Activated CD4-positive, alpha-beta T cell treated with anti-CD3 and anti-CD28 coated beads for 4 hours (primary cell): ENCODE measurements around the gene KDM4C.

Source experiments
- DNase-seq, 2 donors: peaks; one replicate each; pipeline ENCODE4 v3.0.0-alpha.2; 2020

The KDM4C gene

GRCh38 chr9:6870650-6871477, 113.1 kb downstream of the KDM4C start:
- no peak for DNase-seq

- DNase-seq = no peak
Measured at GRCh38 chr9:6873857-6874256, 116.1 kb downstream of the KDM4C start.

- no peak for DNase-seq
Measured at GRCh38 chr9:6876195-6876894, 118.6 kb downstream of the KDM4C start.

GRCh38 chr9:6877671-6878161, 119.9 kb downstream of the KDM4C start:
- DNase-seq = no peak

GRCh38 chr9:6880626-6881025, 122.9 kb downstream of the KDM4C start:
- DNase-seq = no peak

GRCh38 chr9:6884101-6884500, 126.3 kb downstream of the KDM4C start:
- DNase-seq = no peak

- DNase-seq = no peak
Measured at GRCh38 chr9:6884990-6885389, 127.2 kb downstream of the KDM4C start.

GRCh38 chr9:6887051-6887450, 129.3 kb downstream of the KDM4C start:
- no peak for DNase-seq

GRCh38 chr9:6889868-6890267, 132.1 kb downstream of the KDM4C start:
- DNase-seq = no peak

- DNase-seq = no peak
Measured at GRCh38 chr9:6893350-6894131, 135.8 kb downstream of the KDM4C start.

GRCh38 chr9:6894135-6894534, 136.4 kb downstream of the KDM4C start:
- DNase-seq = no peak

- DNase-seq = no peak
Measured at GRCh38 chr9:6895754-6896153, 138.0 kb downstream of the KDM4C start.

- DNase-seq = no peak
Measured at GRCh38 chr9:6896562-6896961, 138.8 kb downstream of the KDM4C start.

GRCh38 chr9:6897207-6897822, 139.5 kb downstream of the KDM4C start:
- DNase-seq = no peak

- no peak for DNase-seq
Measured at GRCh38 chr9:6897898-6898302, 140.1 kb downstream of the KDM4C start.

GRCh38 chr9:6899274-6899673, 141.5 kb downstream of the KDM4C start:
- no peak for DNase-seq

- no peak for DNase-seq
Measured at GRCh38 chr9:6900440-6900883, 142.7 kb downstream of the KDM4C start.

GRCh38 chr9:6901180-6901579, 143.4 kb downstream of the KDM4C start:
- DNase-seq = no peak

GRCh38 chr9:6902423-6902822, 144.7 kb downstream of the KDM4C start:
- no peak for DNase-seq

GRCh38 chr9:6904371-6904770, 146.6 kb downstream of the KDM4C start:
- no peak for DNase-seq

- DNase-seq = no peak
Measured at GRCh38 chr9:6905850-6906375, 148.1 kb downstream of the KDM4C start.

GRCh38 chr9:6907772-6908381, 150.1 kb downstream of the KDM4C start:
- DNase-seq = no peak
